Stimulated activated CD8-positive, alpha-beta memory T cell treated with anti-CD3 and anti-CD28 coated beads, Interleukin-7, amount 100 ng/mL, for 4 hours (primary cell): ENCODE measurements around the gene ZFP1.
"Not testable (repeated sequence)": the region's sequence is repeated elsewhere in the genome, so short reads cannot be mapped to it uniquely, and the experiment has no call there.

Experiments used
- DNase-seq, 2 donors: peaks; one replicate each; pipeline ENCODE4 v3.0.0-alpha.2; 2020; ENCODE audit warnings: low read depth in 2 of 2

The ZFP1 gene

DNA sequence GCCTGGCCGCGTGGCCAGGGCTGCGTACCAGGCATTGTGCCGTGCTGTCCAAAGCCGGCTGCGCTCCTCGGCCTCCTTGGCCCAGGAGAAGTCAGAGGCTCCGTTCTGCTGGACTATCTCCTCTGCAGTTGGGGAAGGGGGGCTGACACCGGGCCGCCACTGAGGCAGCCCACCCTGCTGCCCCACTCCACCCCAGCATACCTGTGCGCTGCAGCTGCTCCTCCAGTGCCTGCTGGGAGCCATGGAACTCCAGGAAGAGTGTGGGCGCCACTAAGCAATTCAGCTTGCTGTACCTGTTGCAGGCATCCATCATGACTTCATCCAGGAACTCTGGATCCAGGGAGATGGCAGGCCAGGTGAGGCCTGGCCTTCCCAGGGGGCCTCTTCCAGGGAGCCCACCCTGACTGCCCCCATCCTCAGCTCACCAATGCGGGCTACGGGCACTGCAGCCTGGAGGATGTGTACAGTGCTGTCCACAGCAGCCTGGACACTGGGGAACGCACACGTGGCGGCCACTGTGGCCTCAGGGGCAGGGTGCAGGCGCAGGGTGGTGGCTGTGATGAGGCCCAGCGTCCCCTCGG lies 34.7 kb upstream of the ZFP1 start:
- DNase-seq: no peak

DNA sequence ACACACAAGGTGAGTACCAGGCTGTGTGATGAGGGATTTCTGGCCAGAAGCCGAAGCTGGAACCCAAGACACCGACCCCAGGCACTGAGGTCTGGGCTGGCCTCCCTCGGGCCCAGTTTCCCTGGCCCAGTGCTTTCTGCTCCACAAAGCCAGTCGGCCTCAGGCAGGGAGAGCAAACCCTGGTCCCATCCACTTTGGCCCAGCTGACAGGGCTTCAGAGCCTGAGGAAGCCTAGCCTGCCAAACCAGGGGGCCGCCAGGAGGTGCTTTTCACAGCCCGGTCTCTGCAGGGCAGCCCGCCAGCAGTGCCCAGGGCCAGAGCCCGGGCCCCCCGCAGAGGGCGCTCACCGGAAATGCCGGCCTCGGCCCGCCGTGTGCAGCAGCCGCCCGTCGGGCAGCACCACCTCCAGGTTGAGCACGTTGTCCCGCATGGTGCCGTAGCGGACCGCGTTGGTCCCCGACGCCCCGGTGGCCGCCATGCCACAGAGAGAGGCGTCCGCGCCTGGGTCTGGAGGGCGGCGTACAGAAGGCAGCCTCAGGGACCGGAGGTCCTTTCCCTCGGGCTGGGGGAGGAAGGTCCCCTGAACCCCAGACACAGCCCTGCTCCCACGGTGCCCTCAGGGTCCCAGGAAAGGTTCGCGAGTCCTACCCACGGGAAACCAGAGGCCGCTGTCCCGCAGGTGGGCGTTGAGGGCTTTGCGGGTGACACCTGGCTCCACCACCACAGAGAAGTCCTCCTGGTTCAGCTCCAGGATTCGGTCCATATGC lies 34.0 kb upstream of the ZFP1 start:
- DNase-seq: no peak

DNA sequence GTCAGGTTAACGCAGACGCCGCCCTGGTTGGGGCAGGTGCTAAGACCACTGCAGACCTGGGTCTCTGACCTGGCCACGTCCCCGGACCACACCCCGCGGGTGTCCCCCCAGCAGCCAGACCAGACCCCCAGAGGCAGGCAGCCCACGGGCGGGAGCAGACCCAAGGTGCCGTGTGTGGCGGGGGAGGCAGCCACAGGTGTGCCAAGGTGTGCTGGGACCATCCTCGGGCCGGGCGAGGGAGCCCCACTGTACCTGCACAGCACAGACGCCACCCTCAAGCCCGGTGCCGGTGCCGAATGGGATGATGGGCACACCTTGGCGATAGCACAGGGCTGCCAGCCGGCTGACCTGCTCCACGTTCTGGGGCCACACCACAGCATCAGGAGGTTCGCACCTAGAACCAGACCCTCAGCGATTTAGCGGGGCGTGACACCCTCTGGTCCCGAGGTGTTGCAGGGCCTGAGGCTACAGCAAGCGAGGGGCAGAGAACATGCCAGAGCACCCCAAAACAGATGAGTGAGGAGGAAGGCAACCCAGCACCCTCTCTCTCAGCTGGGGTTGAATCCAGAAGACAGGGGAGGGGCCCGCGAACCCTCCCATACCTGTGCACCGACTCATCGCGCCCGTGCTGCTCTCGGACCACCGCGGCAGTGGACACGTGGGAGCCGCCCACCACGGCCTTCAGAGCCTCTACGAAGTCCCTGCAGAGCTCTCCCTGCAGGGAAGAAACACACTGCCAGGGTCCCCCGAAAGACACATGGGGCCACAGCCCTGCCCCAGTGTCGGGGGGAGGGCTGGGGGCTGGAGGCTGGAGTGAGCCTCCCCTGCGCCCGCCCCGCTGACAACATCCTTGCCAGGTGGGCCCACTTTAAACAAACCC lies 33.1 kb upstream of the ZFP1 start:
- DNase-seq: no peak

DNA sequence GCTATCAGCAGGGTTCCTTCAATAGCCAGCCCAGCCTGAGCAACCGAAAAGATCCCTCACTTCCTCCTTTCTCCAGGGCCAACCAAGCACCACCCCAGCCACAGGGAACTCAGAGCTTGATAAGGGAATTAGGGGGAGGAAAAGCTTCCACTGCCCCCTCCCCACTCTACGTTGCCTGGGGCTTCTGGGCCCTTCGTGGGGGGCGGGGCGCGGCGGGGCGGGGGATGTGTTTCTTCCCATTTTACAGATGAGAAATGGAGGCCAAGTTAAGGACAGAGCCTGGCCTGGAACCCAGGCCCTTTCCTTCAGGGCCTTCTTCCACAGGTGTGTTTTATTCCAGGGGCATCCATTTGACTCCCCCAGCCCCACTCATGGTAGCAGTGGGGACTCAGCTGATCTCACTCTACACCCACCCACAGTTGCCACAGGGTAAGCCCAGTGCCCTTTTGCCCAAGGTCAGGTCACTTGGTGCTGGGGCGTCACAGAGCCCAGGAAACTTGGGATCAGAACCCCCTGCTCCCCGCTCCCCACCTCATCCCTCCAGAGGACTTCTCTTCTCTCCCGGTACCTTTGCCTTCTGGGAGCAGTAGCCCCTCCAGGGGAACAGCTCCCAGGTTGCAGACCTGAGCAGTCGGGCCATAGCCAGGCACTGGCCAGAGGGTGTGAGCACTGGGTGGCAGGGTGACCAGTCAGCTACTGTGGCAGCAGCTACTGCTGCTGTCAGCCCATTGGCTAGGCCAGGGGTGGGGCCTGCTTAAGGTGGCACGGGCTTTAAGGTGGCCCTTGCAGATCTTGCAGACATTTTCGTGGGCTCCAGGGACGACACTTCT lies 32.0 kb upstream of the ZFP1 start, which contains the start of gene LDHD:
LDHD (minus strand) TSS at position 700 of the 830 bp plus-strand sequence; CDS start at position 640, 60 bp downstream.
- DNase-seq: no peak

DNA sequence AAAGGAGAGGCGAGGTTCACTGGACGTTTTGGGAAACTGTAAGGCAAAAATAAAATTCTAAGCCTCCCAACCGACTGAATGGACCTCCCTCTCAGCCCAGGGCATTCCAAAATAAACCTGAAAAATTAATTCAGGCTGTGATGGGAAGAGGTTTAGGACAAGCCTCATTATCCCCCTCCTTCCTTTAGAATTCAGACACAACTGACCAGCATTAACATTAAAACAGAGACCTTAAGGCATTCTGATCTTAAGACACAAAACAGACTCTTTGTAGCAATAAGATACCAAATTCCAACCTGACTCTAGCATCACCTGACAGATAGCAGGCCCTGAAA lies 31.4 kb upstream of the ZFP1 start:
- no peak for DNase-seq

DNA sequence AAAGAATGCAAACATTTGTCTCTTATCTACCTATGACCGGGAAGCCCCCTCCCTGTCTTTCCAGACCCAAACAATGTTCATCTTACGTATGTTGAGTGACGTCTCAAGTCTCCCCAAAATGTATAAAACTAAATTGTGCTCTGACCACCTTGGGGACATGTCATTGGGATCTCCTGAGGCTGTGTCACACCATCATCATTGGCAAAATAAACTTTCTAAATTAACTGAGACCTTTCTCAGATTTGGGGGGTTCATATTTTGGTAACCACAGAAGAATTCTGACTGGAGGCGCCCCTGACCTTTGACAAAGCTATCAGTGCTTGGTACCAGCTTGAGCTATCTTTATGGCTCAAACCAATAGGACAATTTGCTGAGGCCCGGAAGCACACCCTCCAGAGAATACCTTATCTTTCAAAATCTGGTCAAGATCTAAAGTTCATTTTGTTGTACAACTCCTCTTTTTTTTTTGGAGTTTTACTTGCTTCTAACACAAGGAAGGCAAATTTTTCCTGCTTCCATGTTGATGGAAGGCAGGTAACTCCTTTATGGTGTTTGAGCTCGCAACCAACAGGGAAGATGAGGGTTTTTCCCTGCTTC lies 29.3 kb upstream of the ZFP1 start:
- no peak for DNase-seq

DNA sequence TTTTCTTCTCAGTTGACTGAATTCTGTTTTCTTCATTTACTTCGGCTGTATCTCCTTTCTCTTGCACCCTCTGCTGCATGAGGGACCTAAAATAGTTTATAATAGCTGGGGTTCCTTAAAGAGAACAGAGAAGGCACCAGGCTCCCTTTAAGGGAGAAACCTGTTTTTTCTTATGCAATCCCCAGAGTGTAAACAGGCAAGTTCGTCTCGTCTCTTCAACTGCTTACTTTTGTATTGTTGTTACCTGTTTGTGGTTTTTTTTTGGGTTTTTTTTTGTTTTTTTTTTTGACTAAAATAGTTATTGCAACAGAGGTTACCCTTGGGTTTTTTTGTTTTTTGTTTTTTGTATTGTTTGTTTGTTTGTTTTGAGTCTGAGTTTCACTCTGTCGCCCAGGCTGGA lies 28.1 kb upstream of the ZFP1 start:
- no peak for DNase-seq

DNA sequence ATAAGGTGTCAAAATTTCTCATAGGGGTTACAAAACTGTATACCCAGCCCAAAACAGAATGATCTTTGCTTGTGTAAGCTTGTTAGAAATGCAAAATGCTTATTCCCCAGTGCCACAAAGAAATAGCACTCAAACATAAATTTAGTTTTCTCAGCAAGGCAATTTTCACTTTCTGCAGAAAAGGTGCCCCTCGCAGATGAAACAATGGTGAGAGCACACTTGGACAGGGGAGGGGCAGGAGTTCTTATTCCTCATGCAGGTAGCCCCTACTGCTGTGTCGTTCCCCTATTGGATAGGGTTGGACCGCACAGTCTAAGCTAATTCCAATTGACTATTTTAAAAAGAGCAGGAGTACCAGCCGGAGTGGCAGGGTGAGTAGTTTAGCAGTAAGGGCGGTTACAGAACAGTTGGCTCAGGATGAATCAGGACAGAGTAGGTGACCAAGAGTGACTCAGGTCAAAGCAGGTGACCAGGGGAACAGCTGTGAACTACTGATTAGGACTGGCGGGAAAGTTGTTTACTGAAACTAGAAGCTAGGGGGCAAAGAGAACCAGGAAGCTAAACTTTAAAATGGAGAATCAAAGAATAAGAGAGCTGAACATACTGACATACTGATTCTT lies 26.3 kb upstream of the ZFP1 start:
- DNase-seq: no peak

DNA sequence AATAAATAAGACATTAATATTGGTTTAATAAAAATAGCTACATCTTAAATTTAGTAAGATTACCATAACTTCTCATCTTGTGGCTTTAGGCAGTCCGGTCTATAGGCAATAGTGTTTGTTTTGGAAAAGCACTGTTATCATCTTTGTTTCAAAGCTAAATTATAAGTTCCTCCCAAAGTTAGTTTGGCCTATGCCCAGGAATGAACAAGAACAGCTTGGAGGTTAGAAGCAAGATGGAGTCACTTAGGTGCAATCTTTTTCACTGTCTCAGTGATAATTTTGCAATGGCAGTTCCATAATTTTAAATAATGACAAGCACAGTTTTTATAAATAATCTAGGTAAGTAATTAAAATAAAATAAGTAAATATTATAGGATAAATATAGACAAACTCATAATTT lies 25.7 kb upstream of the ZFP1 start:
- no peak for DNase-seq

DNA sequence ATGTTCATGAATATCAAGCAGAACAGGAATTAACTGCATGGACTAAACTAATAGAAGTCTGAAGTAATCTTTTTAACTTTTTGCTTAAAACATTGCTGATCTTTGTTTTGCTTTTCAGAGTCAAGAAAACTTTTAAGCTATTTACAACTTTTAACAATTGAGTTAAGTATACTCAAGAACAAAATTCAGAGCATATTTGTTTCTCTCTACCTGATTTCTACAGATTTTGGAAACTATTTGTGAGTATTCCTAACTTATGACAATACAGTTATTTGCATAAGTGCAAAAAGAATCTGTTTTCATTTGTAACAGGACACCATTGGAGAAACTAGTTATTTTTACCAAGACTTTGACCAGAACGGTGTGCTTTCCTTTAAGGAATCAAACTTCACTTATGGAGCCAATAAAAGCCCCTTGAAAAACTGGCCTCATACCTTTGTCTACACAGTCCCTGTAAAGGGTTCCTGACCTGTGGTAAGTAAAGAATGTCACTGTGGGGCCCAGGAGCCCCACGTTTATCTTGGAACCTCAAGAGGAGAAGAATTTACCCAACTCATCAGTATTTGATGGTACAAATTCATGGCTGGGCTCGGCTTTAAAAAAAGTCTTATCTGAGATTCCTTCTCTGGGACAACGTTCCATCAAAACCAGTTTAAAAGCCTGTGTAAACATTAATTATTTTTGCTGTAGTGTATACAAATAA lies 20.5 kb upstream of the ZFP1 start:
- DNase-seq: no peak

DNA sequence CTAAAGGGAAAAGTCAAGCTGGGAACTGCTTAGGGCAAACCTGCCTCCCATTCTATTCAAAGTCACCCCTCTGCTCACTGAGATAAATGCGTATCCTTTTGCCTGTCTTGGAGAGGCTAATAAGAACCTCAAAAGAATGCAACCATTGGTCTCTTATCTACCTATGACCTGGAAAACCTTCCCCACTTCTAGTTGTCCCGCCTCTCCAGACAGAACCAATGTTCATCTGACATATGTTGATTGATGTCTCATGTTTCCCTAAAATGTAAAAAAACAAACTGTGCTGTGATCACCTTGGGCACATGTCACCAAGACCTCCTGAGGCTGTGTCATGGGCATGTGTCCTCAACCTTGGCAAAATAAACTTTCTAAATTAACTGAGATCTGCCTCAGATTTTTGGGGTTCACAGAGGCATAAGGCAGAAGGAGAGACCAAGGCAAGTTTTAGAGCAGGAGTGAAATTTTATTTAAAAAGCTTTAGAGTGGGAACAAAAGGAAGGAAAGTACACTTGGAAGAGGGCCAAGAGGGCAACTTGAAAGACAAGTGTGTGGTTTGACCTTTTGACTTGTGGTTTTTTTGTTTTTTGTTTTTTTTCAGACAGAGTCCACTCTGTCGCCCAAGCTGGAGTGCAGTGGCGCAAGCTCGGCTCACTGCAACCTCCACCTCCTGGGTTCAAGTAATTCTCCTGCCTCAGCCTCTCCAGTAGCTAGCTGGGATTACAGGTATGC lies 18.7 kb upstream of the ZFP1 start:
- not testable (repeated sequence) for DNase-seq

DNA sequence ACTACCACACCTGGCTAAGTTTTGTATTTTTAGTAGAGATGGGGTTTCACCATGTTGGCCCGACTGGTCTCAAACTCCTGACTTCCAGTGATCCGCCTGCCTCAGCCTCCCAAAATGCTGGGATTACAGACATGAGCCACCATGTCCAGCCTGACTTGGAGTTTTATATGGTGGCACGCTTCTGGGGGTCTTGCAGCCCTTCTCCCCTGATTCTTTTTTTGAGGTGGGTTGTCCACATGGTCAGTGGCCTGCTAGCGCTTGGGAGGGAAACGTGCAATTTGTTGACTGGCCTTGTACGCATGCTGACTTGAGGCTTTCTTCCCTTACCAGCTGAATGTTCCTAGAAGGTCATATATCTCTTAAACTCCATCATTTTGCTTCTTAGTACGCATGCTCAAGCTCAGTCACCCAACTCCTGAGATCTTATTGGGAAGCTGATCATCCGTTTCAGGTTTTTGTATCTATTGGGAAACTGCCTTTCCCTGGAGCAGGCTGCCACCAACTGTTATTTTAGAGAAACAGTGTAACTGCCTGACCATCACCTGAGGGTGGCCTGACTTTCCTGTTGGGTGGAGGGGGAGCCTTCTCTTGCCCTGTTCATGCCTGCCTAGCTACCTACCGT lies 18.1 kb upstream of the ZFP1 start:
- DNase-seq: no peak

DNA sequence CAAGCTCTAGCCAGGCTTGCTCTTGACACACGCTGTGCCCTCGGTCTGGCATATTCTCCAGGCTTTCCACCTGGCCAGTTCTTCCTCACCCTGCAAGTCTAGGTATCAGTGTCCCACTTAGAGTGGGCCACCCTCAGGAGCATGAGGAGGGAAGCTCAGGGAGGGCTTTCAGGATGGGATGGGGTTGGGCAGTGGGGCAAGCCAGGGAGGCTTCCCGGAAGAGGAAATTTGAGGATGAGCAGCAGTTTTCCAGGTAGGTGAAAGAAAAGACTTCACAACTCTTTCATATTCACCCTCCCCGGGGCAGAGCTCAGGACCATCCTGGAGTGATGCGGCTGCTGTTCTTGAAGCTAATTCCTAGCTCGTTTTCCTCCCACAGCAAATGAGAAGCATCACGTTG lies 17.2 kb upstream of the ZFP1 start:
- no peak for DNase-seq

DNA sequence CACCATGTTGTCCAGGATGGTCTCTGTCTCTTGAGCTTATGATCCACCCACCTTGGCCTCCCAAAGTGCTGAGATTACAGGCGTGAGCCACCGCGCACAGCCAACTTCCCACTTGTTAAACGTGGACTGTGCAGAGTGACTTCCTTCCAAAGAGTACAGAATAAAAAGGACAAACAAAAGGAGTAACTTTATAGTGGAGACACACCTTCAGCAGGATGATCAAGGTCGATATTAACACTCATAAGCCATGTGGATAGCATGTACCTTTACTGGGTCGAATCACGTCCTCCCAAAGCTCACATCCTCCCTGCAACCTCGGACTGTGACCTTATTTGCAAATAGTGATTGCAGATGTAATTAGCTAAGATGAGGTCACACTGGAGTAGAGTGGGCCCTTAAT lies 10.1 kb upstream of the ZFP1 start:
- DNase-seq: no peak

DNA sequence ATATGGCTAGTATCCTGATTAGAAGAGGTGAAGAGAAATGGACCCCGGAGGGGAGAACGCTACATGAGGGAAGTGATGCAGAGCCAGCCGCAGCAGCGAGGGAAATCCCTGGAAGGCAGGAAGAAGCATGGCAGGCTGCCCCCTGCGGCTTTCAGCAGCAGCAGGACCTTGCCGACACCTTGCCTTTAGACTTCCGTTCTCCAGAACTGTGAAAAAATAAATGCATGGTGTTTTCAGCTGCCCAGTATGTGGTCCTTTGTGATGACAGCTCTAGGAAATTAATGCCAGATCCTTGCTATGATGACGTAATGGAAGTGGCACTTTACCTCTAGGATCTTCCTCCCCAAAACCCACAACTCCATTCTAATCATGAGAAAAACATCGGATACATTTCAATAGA lies 9.7 kb upstream of the ZFP1 start:
- DNase-seq: no peak

DNA sequence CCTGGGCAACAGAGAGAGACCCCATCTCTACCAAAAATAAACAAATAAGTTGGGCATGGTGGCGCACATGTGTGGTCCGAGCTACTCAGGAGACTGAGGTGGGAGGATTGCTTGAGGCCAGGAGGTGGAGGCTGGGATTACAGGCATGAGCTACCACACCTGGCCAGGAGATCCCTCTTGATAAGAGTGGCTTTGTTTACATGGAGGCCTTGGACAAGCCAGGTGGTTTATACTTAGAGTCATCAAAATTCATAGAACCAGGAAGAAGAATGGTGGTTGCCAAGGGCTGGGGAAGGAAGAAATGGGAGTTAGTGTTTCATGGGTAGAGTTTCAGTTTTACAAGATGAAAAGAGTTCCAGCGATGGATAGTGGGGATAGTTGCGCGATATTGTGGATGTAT lies 8.8 kb upstream of the ZFP1 start:
- DNase-seq: no peak

DNA sequence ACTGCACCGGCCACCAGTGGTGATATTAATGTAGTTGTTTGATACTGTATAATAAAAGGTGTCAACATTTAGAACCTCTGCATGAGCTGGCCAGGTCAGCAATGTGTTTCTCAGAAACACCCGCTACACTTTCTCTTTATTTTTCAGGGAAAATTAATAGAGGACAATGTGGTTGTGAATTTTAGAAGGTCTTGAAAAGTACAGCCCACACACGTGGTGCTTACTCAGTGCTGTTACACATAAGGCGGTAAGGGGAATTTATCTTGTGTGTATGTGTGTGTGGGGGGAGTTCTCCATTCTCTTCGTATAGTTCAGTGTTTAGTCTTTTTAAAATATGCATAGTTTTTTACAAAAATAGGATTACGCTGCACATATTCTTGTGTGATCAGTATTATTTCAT lies 4.4 kb upstream of the ZFP1 start:
- no peak for DNase-seq

DNA sequence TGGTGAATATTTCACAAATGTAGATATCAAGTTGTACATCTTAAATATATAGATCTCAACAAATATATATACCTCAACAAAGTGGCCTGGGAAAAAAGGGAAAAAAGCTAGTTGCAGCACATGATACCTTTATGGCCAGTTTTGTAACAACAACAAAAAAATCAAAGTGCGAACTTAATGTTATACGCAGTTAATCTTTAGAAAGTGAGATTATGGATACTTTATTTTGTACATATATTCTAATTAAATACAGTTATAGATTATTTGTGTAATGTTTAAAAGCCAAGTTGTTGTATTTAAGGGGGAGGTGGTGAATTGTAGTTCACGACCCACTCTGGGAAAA lies 385 bp upstream of the ZFP1 start:
- no peak for DNase-seq

DNA sequence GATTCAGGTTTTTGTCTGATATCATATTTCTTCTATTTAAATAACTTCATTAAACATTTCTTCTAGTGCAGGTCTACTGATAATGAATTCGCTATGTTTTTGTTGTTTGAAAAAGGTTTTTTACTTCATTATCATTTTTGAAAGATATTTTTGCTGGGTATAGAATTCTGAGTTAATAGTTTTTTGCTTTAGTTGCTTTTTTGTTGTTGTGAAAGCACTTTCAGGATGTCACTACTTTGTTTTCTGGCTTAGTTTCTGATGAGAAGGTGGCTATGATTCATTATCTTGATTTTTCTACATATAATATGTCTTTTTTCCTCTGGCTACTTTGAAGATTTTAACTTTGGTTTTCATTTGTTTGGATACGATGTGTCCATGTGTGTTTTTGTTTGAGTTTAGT lies 3.5 kb downstream of the ZFP1 start:
- DNase-seq: no peak
